ENCODE measurements around the gene RIMBP3B. TPM values are rescaled to one million over a fixed set of nuclear protein-coding genes. Genes with fewer than 3 reads are reported as not detected.
"Not testable (repeated sequence)": the region's sequence is repeated elsewhere in the genome, so short reads cannot be mapped to it uniquely, and the experiment has no call there.

RIMBP3B gene
- total RNA-seq, 1 experiment from 2014 or later: not detected

GRCh38 chr22:21365337-21365736, 18.2 kb upstream of the RIMBP3B start:
- H3K36me3 ChIP-seq (ENCODE audit: control insufficient read depth, insufficient read depth, low read length); CTCF ChIA-PET; H3K27ac Mint-ChIP-seq (ENCODE audit: unreplicated experiment); H3K4me3 ChIP-seq (ENCODE audit: low read depth, low read length); H3K9me3 Mint-ChIP-seq (ENCODE audit: unreplicated experiment); H3K9me3 ChIP-seq; H3K4me1 Mint-ChIP-seq (ENCODE audit: low read depth, unreplicated experiment); intact Hi-C loops (cut with micrococcal nuclease; ENCODE audit: unreplicated experiment); BruUV-seq (replicated peaks); H3K4me3 Mint-ChIP-seq (ENCODE audit: unreplicated experiment); POLR2A ChIA-PET; H3K27me3 ChIP-seq (replicated peaks; ENCODE audit: control insufficient read depth, insufficient read depth, low read length); H3K4me1 ChIP-seq; DNase-seq; H3K36me3 Mint-ChIP-seq (ENCODE audit: insufficient read depth, unreplicated experiment); H3K27me3 Mint-ChIP-seq (ENCODE audit: insufficient read depth, unreplicated experiment): not testable (repeated sequence)

GRCh38 chr22:21368603-21369310, 14.8 kb upstream of the RIMBP3B start:
- H3K27me3 ChIP-seq (replicated peaks; ENCODE audit: control insufficient read depth, insufficient read depth, low read length); H3K4me1 ChIP-seq; intact Hi-C loops (cut with micrococcal nuclease; ENCODE audit: unreplicated experiment); H3K9me3 ChIP-seq; CTCF ChIA-PET; DNase-seq; POLR2A ChIA-PET; H3K4me3 Mint-ChIP-seq (ENCODE audit: unreplicated experiment); H3K36me3 Mint-ChIP-seq (ENCODE audit: insufficient read depth, unreplicated experiment); H3K9me3 Mint-ChIP-seq (ENCODE audit: unreplicated experiment); H3K4me1 Mint-ChIP-seq (ENCODE audit: low read depth, unreplicated experiment); H3K4me3 ChIP-seq (ENCODE audit: low read depth, low read length); H3K27me3 Mint-ChIP-seq (ENCODE audit: insufficient read depth, unreplicated experiment); BruUV-seq (replicated peaks); H3K36me3 ChIP-seq (ENCODE audit: control insufficient read depth, insufficient read depth, low read length); H3K27ac Mint-ChIP-seq (ENCODE audit: unreplicated experiment): not testable (repeated sequence)

- intact Hi-C loops (cut with micrococcal nuclease; ENCODE audit: unreplicated experiment); H3K4me3 ChIP-seq (ENCODE audit: low read depth, low read length); DNase-seq; H3K9me3 ChIP-seq; CTCF ChIA-PET; H3K27me3 Mint-ChIP-seq (ENCODE audit: insufficient read depth, unreplicated experiment); POLR2A ChIA-PET; BruUV-seq (replicated peaks); H3K27me3 ChIP-seq (replicated peaks; ENCODE audit: control insufficient read depth, insufficient read depth, low read length); H3K36me3 Mint-ChIP-seq (ENCODE audit: insufficient read depth, unreplicated experiment); H3K36me3 ChIP-seq (ENCODE audit: control insufficient read depth, insufficient read depth, low read length); H3K9me3 Mint-ChIP-seq (ENCODE audit: unreplicated experiment); H3K27ac Mint-ChIP-seq (ENCODE audit: unreplicated experiment); H3K4me1 Mint-ChIP-seq (ENCODE audit: low read depth, unreplicated experiment); H3K4me1 ChIP-seq; H3K4me3 Mint-ChIP-seq (ENCODE audit: unreplicated experiment): not testable (repeated sequence)
These were observed 7.7 kb upstream of the RIMBP3B start for GRCh38 chr22:21375880-21376279.

GRCh38 chr22:21384468-21385357, 1.2 kb downstream of the RIMBP3B start:
- H3K36me3 Mint-ChIP-seq (ENCODE audit: insufficient read depth, unreplicated experiment); H3K4me3 Mint-ChIP-seq (ENCODE audit: unreplicated experiment); H3K4me1 ChIP-seq; H3K36me3 ChIP-seq (ENCODE audit: control insufficient read depth, insufficient read depth, low read length); H3K4me3 ChIP-seq (ENCODE audit: low read depth, low read length); H3K27me3 Mint-ChIP-seq (ENCODE audit: insufficient read depth, unreplicated experiment); H3K9me3 ChIP-seq; H3K4me1 Mint-ChIP-seq (ENCODE audit: low read depth, unreplicated experiment); H3K27ac Mint-ChIP-seq (ENCODE audit: unreplicated experiment); POLR2A ChIA-PET; DNase-seq; H3K9me3 Mint-ChIP-seq (ENCODE audit: unreplicated experiment); H3K27me3 ChIP-seq (replicated peaks; ENCODE audit: control insufficient read depth, insufficient read depth, low read length); BruUV-seq (replicated peaks); CTCF ChIA-PET; intact Hi-C loops (cut with micrococcal nuclease; ENCODE audit: unreplicated experiment): not testable (repeated sequence)

GRCh38 chr22:21389480-21389879, 5.9 kb downstream of the RIMBP3B start:
- H3K4me1 Mint-ChIP-seq (ENCODE audit: low read depth, unreplicated experiment); H3K27me3 Mint-ChIP-seq (ENCODE audit: insufficient read depth, unreplicated experiment); H3K9me3 Mint-ChIP-seq (ENCODE audit: unreplicated experiment); H3K27ac Mint-ChIP-seq (ENCODE audit: unreplicated experiment); H3K4me3 Mint-ChIP-seq (ENCODE audit: unreplicated experiment); BruUV-seq (replicated peaks); CTCF ChIA-PET; H3K27me3 ChIP-seq (replicated peaks; ENCODE audit: control insufficient read depth, insufficient read depth, low read length); DNase-seq; H3K4me1 ChIP-seq; H3K36me3 ChIP-seq (ENCODE audit: control insufficient read depth, insufficient read depth, low read length); H3K36me3 Mint-ChIP-seq (ENCODE audit: insufficient read depth, unreplicated experiment); H3K9me3 ChIP-seq; H3K4me3 ChIP-seq (ENCODE audit: low read depth, low read length); POLR2A ChIA-PET; intact Hi-C loops (cut with micrococcal nuclease; ENCODE audit: unreplicated experiment): not testable (repeated sequence)

GRCh38 chr22:21390013-21390412, 6.5 kb downstream of the RIMBP3B start:
- CTCF ChIA-PET; H3K4me3 ChIP-seq (ENCODE audit: low read depth, low read length); H3K4me1 Mint-ChIP-seq (ENCODE audit: low read depth, unreplicated experiment); BruUV-seq (replicated peaks); H3K4me3 Mint-ChIP-seq (ENCODE audit: unreplicated experiment); H3K9me3 Mint-ChIP-seq (ENCODE audit: unreplicated experiment); DNase-seq; H3K9me3 ChIP-seq; POLR2A ChIA-PET; H3K27ac Mint-ChIP-seq (ENCODE audit: unreplicated experiment); H3K36me3 Mint-ChIP-seq (ENCODE audit: insufficient read depth, unreplicated experiment); intact Hi-C loops (cut with micrococcal nuclease; ENCODE audit: unreplicated experiment); H3K36me3 ChIP-seq (ENCODE audit: control insufficient read depth, insufficient read depth, low read length); H3K4me1 ChIP-seq; H3K27me3 Mint-ChIP-seq (ENCODE audit: insufficient read depth, unreplicated experiment); H3K27me3 ChIP-seq (replicated peaks; ENCODE audit: control insufficient read depth, insufficient read depth, low read length): not testable (repeated sequence)

GRCh38 chr22:21394613-21395012, 11.1 kb downstream of the RIMBP3B start:
- H3K4me1 Mint-ChIP-seq (ENCODE audit: low read depth, unreplicated experiment); H3K36me3 ChIP-seq (ENCODE audit: control insufficient read depth, insufficient read depth, low read length); CTCF ChIA-PET; H3K36me3 Mint-ChIP-seq (ENCODE audit: insufficient read depth, unreplicated experiment); POLR2A ChIA-PET; H3K4me1 ChIP-seq; H3K27ac Mint-ChIP-seq (ENCODE audit: unreplicated experiment); H3K9me3 ChIP-seq; H3K27me3 ChIP-seq (replicated peaks; ENCODE audit: control insufficient read depth, insufficient read depth, low read length); H3K4me3 ChIP-seq (ENCODE audit: low read depth, low read length); H3K4me3 Mint-ChIP-seq (ENCODE audit: unreplicated experiment); H3K9me3 Mint-ChIP-seq (ENCODE audit: unreplicated experiment); intact Hi-C loops (cut with micrococcal nuclease; ENCODE audit: unreplicated experiment); BruUV-seq (replicated peaks); H3K27me3 Mint-ChIP-seq (ENCODE audit: insufficient read depth, unreplicated experiment); DNase-seq: not testable (repeated sequence)
